Nephron (organoid): ENCODE data around the gene SERINC5.
"Not testable (repeated sequence)": the region's sequence is repeated elsewhere in the genome, so short reads cannot be mapped to it uniquely, and the experiment has no call there.

Experiments used
- H3K27ac Mint-ChIP-seq, 3 experiments: 2 replicates each; pipeline ENCODE4 v1.8.0; 2020; ENCODE audit warnings: mixed read lengths in 3 of 3, mild to moderate bottlenecking in 2 of 3, moderate library complexity in 1 of 3
- H3K27me3 Mint-ChIP-seq: 2 replicates; pipeline ENCODE4 v1.8.0; 2021; ENCODE audit warnings: low read depth, mild to moderate bottlenecking, moderate library complexity, mixed read lengths
- H3K36me3 Mint-ChIP-seq: 2 replicates; pipeline ENCODE4 v1.8.0; 2020; ENCODE audit warnings: low read depth, mixed read lengths
- H3K4me1 Mint-ChIP-seq: 2 replicates; pipeline ENCODE4 v1.8.0; 2020; ENCODE audit warnings: mixed read lengths
- H3K4me3 Mint-ChIP-seq, 3 experiments: 2 replicates each; pipeline ENCODE4 v1.8.0; 2020; ENCODE audit warnings: mild to moderate bottlenecking in 3 of 3, mixed read lengths in 3 of 3, moderate library complexity in 2 of 3
- H3K9me3 Mint-ChIP-seq: 2 replicates; pipeline ENCODE4 v1.8.0; 2020; ENCODE audit warnings: mixed read lengths
- TF ChIP-seq, protein P1 (sequence below), 3 experiments: fragments of 200-600 bp; sonication (generic); IDR thresholded peaks; one replicate each; pipeline ENCODE4 v1.5.0; 2021; ENCODE audit warnings: antibody characterized with exemption in 3 of 3; ENCODE audit not compliant: unreplicated experiment in 3 of 3

The SERINC5 gene

GRCh38 chr5:80208381-80208780 lies 47.5 kb downstream of the SERINC5 start:
- H3K4me3 Mint-ChIP-seq = no peak overlapping the region
- peak overlapping the region; percentile 66 to 87 (median 87) for H3K27ac Mint-ChIP-seq
- peaks cover 30% of the 10 kb centered on the region for H3K4me1 Mint-ChIP-seq
- TF ChIP-seq, protein P1, sequence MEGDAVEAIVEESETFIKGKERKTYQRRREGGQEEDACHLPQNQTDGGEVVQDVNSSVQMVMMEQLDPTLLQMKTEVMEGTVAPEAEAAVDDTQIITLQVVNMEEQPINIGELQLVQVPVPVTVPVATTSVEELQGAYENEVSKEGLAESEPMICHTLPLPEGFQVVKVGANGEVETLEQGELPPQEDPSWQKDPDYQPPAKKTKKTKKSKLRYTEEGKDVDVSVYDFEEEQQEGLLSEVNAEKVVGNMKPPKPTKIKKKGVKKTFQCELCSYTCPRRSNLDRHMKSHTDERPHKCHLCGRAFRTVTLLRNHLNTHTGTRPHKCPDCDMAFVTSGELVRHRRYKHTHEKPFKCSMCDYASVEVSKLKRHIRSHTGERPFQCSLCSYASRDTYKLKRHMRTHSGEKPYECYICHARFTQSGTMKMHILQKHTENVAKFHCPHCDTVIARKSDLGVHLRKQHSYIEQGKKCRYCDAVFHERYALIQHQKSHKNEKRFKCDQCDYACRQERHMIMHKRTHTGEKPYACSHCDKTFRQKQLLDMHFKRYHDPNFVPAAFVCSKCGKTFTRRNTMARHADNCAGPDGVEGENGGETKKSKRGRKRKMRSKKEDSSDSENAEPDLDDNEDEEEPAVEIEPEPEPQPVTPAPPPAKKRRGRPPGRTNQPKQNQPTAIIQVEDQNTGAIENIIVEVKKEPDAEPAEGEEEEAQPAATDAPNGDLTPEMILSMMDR (IDR thresholded peaks at IDR 0.05; ENCODE audit: unreplicated experiment in 3 of 3) = no peak
- H3K9me3 Mint-ChIP-seq = no peaks in the 10 kb centered on the region
- H3K27me3 Mint-ChIP-seq = no peaks in the 10 kb centered on the region
- H3K36me3 Mint-ChIP-seq = peaks cover 5% of the 10 kb centered on the region

GRCh38 chr5:80207832-80208231 lies 48.0 kb downstream of the SERINC5 start:
- H3K27ac Mint-ChIP-seq = peak overlapping the region in 1 of 3 experiments; percentile 12
- no peak overlapping the region for H3K4me3 Mint-ChIP-seq
- peaks cover 6% of the 10 kb centered on the region for H3K36me3 Mint-ChIP-seq
- peaks cover 30% of the 10 kb centered on the region for H3K4me1 Mint-ChIP-seq
- TF ChIP-seq, protein P1 (IDR thresholded peaks at IDR 0.05; ENCODE audit: unreplicated experiment in 3 of 3) = no peak
- H3K27me3 Mint-ChIP-seq = no peaks in the 10 kb centered on the region
- H3K9me3 Mint-ChIP-seq = no peaks in the 10 kb centered on the region

DNA sequence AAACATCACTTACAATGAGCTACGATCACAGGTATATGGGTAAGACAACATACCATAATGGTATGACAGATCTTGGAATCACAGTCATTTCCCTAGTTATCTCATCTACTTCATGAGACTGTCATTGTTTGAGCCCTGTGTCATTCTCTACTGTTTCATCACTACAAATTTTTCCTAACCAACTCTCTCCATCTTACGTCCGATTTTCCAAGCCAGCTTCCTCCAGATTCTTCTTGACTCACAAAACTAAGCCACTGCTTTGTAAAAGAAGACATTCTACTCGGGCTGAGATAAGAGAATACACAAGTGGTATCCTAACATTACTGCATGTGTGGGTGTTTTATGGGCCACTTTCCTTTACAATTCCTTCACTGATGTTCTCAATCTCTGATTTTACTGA lies 49.6 kb downstream of the SERINC5 start:
- H3K27me3 Mint-ChIP-seq = no peaks in the 10 kb centered on the region
- H3K4me3 Mint-ChIP-seq = no peak overlapping the region
- peaks cover 30% of the 10 kb centered on the region for H3K4me1 Mint-ChIP-seq
- no peaks in the 10 kb centered on the region for H3K9me3 Mint-ChIP-seq
- TF ChIP-seq, protein P1 (IDR thresholded peaks at IDR 0.05; ENCODE audit: unreplicated experiment in 3 of 3) = no peak
- peak overlapping the region; percentile 79 to 98 (median 85) for H3K27ac Mint-ChIP-seq
- H3K36me3 Mint-ChIP-seq = peaks cover 22% of the 10 kb centered on the region

- no peak overlapping the region for H3K4me3 Mint-ChIP-seq
- TF ChIP-seq, protein P1 (IDR thresholded peaks at IDR 0.05; ENCODE audit: unreplicated experiment in 3 of 3) = no peak
- peaks cover 26% of the 10 kb centered on the region for H3K36me3 Mint-ChIP-seq
- no peaks in the 10 kb centered on the region for H3K9me3 Mint-ChIP-seq
- peaks cover 30% of the 10 kb centered on the region for H3K4me1 Mint-ChIP-seq
- no peaks in the 10 kb centered on the region for H3K27me3 Mint-ChIP-seq
- H3K27ac Mint-ChIP-seq = peak overlapping the region; percentile 79 to 98 (median 85)
Observed at GRCh38 chr5:80205846-80206245, 50.0 kb downstream of the SERINC5 start.

DNA sequence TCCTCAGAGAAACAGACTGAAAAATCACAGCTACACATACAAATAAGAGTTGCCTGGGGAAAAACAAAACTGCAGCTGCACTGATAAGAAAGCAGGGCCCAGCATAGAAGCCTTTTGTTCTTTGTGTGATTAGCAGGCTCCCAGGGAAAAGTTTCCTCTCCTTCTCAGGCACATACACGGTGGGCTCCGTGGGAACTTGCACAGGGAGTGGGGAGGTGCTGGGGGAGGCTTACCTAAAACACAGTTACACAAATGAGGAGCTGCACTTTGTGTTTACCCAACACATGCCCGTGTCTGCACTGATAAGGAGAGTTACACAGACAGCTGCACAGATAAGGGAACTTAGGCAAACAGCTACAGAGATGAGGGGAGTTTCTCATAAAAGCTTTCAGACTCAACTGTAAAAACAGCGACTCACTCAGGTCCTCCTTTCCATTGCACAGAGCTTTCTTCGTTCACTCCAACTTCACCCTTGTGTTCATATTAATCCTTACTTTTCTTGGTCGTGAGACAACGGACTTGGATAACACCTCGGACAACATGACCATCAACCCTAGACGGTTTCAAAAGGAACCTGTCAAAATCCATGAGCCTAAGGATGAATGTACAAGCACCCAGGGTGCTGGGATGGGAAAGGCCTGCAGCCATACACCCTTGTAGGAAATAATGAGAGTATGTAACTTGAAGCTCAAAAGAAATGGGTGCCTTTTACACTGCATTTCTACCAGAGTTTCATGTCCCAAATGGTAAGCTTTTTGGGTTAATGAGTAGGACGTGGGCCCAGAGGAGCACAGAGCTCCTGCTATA lies 50.8 kb downstream of the SERINC5 start:
- Mint-ChIP-seq H3K4me1 (peaks cover 30% of the 10 kb centered on the region), H3K27ac (peak overlapping the region; percentile 93 to 98 (median 97)), H3K27me3 (no peaks in the 10 kb centered on the region), H3K36me3 (peaks cover 29% of the 10 kb centered on the region), H3K4me3 (peak overlapping the region in 2 of 3 experiments; percentile 14 to 40), H3K9me3 (no peaks in the 10 kb centered on the region)
- TF ChIP-seq, protein P1 (IDR thresholded peaks at IDR 0.05; ENCODE audit: unreplicated experiment in 3 of 3) = peak in 2 of 3 experiments; percentile 16 to 19

- Mint-ChIP-seq H3K4me1 (peaks cover 28% of the 10 kb centered on the region), H3K27ac (peak overlapping the region in 1 of 3 experiments; percentile 58), H3K36me3 (peaks cover 38% of the 10 kb centered on the region)
- not testable (repeated sequence) for H3K27me3 Mint-ChIP-seq, H3K9me3 Mint-ChIP-seq, H3K4me3 Mint-ChIP-seq
Observed at GRCh38 chr5:80201763-80202162, 54.1 kb downstream of the SERINC5 start.
